Right atrium auricular region (tissue), 2 donors: ENCODE results near the gene CATSPERD. TPM values are rescaled to one million over a fixed set of nuclear protein-coding genes. Genes with fewer than 3 reads are reported as not detected.
A peak's percentile ranks its signal among the peaks of the same experiment; 100 is the strongest.

Experiments
- DNase-seq: peaks from one replicate; pipeline ENCODE4 v3.0.0-alpha.2; 2019; ENCODE audit warnings: low spot score
- H3K27ac ChIP-seq, 2 donors: fragments of 200-600 bp; sonication (generic); 1 replicate in 1 of 2; 2 replicates in 1 of 2; pipeline ENCODE4 v1.5.1; 2016 to 2019
- H3K27me3 ChIP-seq, 2 donors: fragments of 200-600 bp; sonication (generic); one replicate each; pipeline versions ENCODE4 v1.5.1 to v1.6.0; 2017 to 2019
- H3K36me3 ChIP-seq: fragments of 200-600 bp; sonication (generic); one replicate; pipeline ENCODE4 v1.5.1; 2016
- H3K4me1 ChIP-seq, 2 donors: fragments of 200-600 bp; sonication (generic); one replicate each; pipeline versions ENCODE4 v1.5.1 to v1.6.0; 2017 to 2019
- H3K4me3 ChIP-seq, 2 donors: fragments of 200-600 bp; sonication (generic); 1 replicate in 1 of 2; 2 replicates in 1 of 2; pipeline ENCODE4 v1.5.1; 2017 to 2019; ENCODE audit warnings: mild to moderate bottlenecking in 1 of 2, moderate library complexity in 1 of 2
- H3K9me3 ChIP-seq, 2 donors: fragments of 200-600 bp; sonication (generic); one replicate each; pipeline ENCODE4 v1.5.1; 2019
- total RNA-seq, 2 donors: library from RNA; depleted of rRNA; stranded (reverse); fragments of >200 nt; gene quantifications; one replicate each; pipeline ENCODE4 v1.1.0, GENCODE V29; 2016
- TF ChIP-seq, protein P1 (sequence below), 2 donors: fragments of 200-600 bp; sonication (generic); IDR thresholded peaks; one replicate each; pipeline ENCODE4 v1.5.1; 2019; ENCODE audit warnings: antibody characterized with exemption in 2 of 2

The CATSPERD gene
- total RNA-seq, 2 donors from 2014 or later: not detected

DNA sequence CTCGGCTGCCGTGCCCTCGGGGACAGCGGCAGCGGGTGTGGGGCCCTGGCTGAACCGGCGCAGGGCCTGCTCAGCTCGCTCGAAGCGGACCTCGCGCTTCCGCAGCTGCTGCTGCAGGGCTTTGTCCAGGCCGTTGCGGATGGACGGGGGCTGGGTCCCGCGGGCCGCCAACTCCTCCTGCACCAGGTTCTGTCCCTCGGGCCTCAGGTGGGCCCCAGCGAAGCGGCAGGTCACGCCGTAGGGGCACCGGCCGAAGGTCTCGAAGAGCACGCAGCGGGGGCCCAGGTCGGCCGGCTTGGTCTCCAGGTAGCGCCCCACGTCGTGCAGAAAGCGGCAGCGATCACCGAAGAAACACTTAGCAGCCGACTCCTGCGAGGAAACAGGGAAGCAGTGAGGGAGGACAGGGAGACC lies 68.9 kb downstream of the CATSPERD start:
- no peaks in the 10 kb centered on the region for H3K27me3 ChIP-seq
- no peak overlapping the region for H3K27ac ChIP-seq
- TF ChIP-seq, protein P1, sequence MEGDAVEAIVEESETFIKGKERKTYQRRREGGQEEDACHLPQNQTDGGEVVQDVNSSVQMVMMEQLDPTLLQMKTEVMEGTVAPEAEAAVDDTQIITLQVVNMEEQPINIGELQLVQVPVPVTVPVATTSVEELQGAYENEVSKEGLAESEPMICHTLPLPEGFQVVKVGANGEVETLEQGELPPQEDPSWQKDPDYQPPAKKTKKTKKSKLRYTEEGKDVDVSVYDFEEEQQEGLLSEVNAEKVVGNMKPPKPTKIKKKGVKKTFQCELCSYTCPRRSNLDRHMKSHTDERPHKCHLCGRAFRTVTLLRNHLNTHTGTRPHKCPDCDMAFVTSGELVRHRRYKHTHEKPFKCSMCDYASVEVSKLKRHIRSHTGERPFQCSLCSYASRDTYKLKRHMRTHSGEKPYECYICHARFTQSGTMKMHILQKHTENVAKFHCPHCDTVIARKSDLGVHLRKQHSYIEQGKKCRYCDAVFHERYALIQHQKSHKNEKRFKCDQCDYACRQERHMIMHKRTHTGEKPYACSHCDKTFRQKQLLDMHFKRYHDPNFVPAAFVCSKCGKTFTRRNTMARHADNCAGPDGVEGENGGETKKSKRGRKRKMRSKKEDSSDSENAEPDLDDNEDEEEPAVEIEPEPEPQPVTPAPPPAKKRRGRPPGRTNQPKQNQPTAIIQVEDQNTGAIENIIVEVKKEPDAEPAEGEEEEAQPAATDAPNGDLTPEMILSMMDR (IDR thresholded peaks at IDR 0.05): no peak
- no peak for DNase-seq
- H3K4me3 ChIP-seq: no peak overlapping the region
- H3K36me3 ChIP-seq: peaks cover 59% of the 10 kb centered on the region
- H3K9me3 ChIP-seq: no peaks in the 10 kb centered on the region
- H3K4me1 ChIP-seq: peaks cover 0 to 7% of the 10 kb centered on the region in 2 donors

DNA sequence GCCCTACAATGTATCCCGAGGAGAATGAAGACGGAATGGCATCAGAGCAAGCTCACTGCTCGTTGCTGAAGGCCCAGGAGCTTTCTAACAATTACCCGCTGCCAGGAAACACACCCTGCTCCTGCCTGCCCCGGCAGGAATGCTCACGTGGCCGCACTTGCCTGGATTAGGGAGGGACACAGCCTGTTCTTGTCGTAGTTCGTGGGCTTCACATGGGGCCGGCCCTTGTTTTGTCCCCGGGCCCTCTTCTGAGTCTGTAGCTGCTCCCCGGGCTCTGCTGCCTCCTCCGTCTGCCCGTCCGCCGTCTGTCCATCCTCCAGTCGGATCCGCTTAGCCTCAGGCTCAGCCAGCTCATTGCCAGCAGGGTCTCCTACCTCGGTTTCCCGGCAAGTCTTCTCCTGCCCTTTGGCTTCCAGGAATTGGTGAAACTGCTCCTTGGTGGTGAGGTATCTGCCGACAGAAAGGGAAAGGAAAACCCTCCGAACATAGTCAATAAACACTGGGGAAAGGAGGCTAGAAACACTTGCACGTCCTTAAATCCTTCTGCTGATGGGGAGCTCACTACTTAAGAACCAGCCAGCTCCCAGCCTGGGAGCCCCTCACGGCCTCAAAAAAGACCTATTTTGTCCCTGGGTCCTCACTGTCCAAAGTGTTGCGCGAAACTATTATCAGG lies 69.6 kb downstream of the CATSPERD start:
- DNase-seq: no peak

DNA sequence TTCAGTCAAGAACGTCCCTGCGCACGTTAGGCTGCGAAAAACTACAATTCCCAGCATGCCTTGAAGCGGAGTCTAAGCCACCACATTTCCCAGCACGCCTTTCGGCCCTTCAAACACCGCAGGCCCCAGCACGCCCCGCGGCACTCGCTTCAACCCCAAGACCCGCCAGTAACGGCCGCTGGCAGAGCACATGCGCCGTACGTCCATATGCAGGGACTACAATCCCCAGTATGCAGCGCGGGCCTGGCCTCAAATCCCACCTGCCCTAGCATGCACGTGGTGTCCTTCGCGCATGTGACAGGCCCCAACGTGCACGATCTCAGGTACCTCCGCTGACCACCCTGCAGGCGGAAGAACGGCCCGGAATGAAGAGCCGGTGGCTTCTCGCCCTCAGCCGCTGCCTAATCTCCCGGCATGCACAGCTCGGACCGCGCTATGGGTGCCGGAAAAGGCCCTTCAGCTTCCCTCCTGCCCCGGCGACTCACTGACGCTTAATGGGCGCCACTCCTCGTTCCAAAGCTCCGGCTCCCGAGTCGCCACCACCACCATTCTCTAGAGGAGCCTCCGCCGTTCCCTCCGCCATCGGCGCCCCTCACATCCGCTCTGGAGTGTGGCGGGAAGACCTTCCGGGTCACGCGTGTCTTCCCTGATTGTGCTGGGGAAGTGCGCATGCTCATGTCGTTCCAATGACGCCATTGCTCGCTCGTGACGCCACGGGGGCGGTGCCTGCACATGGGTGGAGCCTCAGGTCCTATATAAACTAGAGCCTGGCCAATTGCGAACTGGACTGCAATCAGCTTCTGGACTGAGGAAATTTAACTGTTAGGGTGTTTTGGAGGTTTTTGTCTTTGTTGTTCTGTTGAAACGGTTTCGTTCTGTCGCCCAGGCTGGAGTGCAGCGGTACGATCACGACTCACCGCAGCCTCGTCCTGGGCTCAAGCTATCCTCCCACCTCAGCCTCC lies 70.4 kb downstream of the CATSPERD start, which contains the start of gene DUS3L:
TSS of gene DUS3L (minus strand) at position 605 of the 962 bp plus-strand sequence. CDS start at position 583, 22 bp downstream.
- H3K4me1 ChIP-seq: peaks cover 0 to 7% of the 10 kb centered on the region in 2 donors
- H3K27me3 ChIP-seq: no peaks in the 10 kb centered on the region
- H3K36me3 ChIP-seq: peaks cover 44% of the 10 kb centered on the region
- H3K9me3 ChIP-seq: no peaks in the 10 kb centered on the region
- peak within 1 kb of the TSS; percentile 95 to 100 for H3K27ac ChIP-seq
- peak; percentile 98 for DNase-seq
- TF ChIP-seq, protein P1 (IDR thresholded peaks at IDR 0.05): no peak
- H3K4me3 ChIP-seq: peak within 1 kb of the TSS; percentile 71 to 95

More for the DNA sequence above, 69.6 kb downstream of the CATSPERD start:
- Histone ChIP-seq H3K36me3 (peaks cover 52% of the 10 kb centered on the region), H3K27me3 (no peaks in the 10 kb centered on the region), H3K27ac (peak overlapping the region; percentile 95 to 100), H3K4me1 (peaks cover 0 to 7% of the 10 kb centered on the region in 2 donors), H3K9me3 (no peaks in the 10 kb centered on the region), H3K4me3 (peak overlapping the region; percentile 71 to 95)
- TF ChIP-seq, protein P1 (IDR thresholded peaks at IDR 0.05): no peak

DNA sequence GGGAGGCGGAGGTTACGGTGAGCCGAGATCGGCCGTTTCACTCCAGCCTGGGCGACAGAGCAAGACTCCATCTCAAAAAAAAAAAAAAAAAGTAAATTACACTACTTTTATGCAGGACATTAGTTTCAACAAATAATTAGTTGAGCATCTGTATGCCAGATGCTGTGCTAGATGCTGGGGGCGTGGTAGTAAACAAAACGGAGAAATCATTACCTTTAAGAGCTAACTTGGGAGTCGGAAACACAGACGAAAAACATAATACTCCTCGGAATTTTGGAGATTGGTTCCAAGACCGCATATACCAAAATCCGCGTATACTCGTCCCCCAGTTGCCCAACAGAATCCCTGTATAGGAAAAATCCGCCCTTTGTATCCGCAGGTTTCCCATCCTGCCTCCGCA lies 71.8 kb downstream of the CATSPERD start:
- TF ChIP-seq, protein P1 (IDR thresholded peaks at IDR 0.05): no peak
- Histone ChIP-seq H3K9me3 (no peaks in the 10 kb centered on the region), H3K27ac (no peak overlapping the region), H3K4me3 (no peak overlapping the region), H3K27me3 (no peaks in the 10 kb centered on the region), H3K4me1 (peaks cover 0 to 7% of the 10 kb centered on the region in 2 donors), H3K36me3 (peaks cover 30% of the 10 kb centered on the region)
- DNase-seq: no peak

DNA sequence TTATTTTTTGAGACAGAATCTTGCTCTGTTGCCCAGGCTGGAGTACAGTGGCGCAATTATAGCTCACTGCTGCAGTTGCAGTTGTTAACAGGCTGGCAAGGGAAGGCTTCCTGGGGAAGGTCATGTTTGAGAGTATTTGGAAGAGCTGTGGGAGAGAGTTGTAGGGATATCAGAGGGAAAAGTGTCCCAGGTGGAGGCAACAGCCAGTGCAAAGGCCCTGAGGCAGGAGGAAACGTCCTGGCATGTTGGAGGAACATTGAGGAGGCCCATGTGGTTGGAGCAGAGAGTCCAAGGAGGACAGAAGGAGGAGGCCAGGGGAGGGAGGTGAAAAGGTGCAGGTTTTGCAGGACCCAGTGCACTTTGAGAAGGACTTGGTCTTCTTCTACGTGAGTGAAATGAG lies 72.8 kb downstream of the CATSPERD start:
- H3K4me1 ChIP-seq: peaks cover 0 to 7% of the 10 kb centered on the region in 2 donors
- no peaks in the 10 kb centered on the region for H3K27me3 ChIP-seq
- TF ChIP-seq, protein P1 (IDR thresholded peaks at IDR 0.05): no peak
- peaks cover 20% of the 10 kb centered on the region for H3K36me3 ChIP-seq
- H3K27ac ChIP-seq: no peak overlapping the region
- no peaks in the 10 kb centered on the region for H3K9me3 ChIP-seq
- DNase-seq: no peak
- no peak overlapping the region for H3K4me3 ChIP-seq
